Neutrophil (primary cell): ENCODE results near the gene FAM89B.
A peak's percentile ranks its signal among the peaks of the same experiment; 100 is the strongest.

ENCODE experiments used
- H3K27ac ChIP-seq: fragments of 200-600 bp; sonication (generic); 2 replicates; pipeline ENCODE4 v1.5.1; 2016; ENCODE audit warnings: mild to moderate bottlenecking, moderate library complexity
- H3K27me3 ChIP-seq: fragments of 200-600 bp; sonication (generic); 2 replicates; pipeline ENCODE4 v1.6.0; 2016; ENCODE audit warnings: mild to moderate bottlenecking
- H3K36me3 ChIP-seq: fragments of 200-600 bp; sonication (generic); 2 replicates; pipeline ENCODE4 v1.5.1; 2017
- H3K4me1 ChIP-seq, 2 experiments: fragments of 200-600 bp in 1 of 2; sonication (generic) in 1 of 2; 1 replicate in 1 of 2; 2 replicates in 1 of 2; pipeline versions ENCODE4 v1.5.1 to v1.6.1; 2013 to 2016; ENCODE audit warnings: low read depth in 1 of 2, low read length in 1 of 2, mild to moderate bottlenecking in 1 of 2, moderate library complexity in 1 of 2; ENCODE audit not compliant: control insufficient read depth in 1 of 2, insufficient read depth in 1 of 2
- H3K4me3 ChIP-seq, 2 experiments: fragments of 200-600 bp in 1 of 2; sonication (generic) in 1 of 2; 1 replicate in 1 of 2; 2 replicates in 1 of 2; pipeline ENCODE4 v1.5.1; 2013 to 2016; ENCODE audit warnings: low read depth in 1 of 2, low read length in 1 of 2, mild to moderate bottlenecking in 1 of 2, moderate library complexity in 1 of 2
- H3K9me3 ChIP-seq: fragments of 200-600 bp; sonication (generic); 2 replicates; pipeline ENCODE4 v1.5.1; 2016
- CTCF ChIP-seq: fragments of 200-600 bp; sonication (generic); IDR thresholded peaks from 2 replicates; pipeline ENCODE4 v1.5.1; 2016; ENCODE audit warnings: antibody characterized with exemption

FAM89B gene

GRCh38 chr11:65541093-65541982, 31.0 kb upstream of the FAM89B start:
- Histone ChIP-seq H3K27ac (peak overlapping the region; percentile 72), H3K4me3 (peak overlapping the region; percentile 68 to 90), H3K9me3 (no peaks in the 10 kb centered on the region), H3K4me1 (peaks cover 28 to 31% of the 10 kb centered on the region in 2 experiments), H3K36me3 (peaks cover 25% of the 10 kb centered on the region), H3K27me3 (peaks cover 28% of the 10 kb centered on the region)
- no peak for TF ChIP-seq CTCF

GRCh38 chr11:65542738-65543390, 29.5 kb upstream of the FAM89B start:
- TF ChIP-seq CTCF: no peak
- H3K27ac ChIP-seq: no peak overlapping the region
- no peaks in the 10 kb centered on the region for H3K9me3 ChIP-seq
- no peak overlapping the region for H3K4me3 ChIP-seq
- H3K36me3 ChIP-seq: peaks cover 10% of the 10 kb centered on the region
- peaks cover 36% of the 10 kb centered on the region for H3K27me3 ChIP-seq
- H3K4me1 ChIP-seq: peaks cover 32 to 39% of the 10 kb centered on the region in 2 experiments

- Histone ChIP-seq H3K4me1 (peaks cover 22 to 25% of the 10 kb centered on the region in 2 experiments), H3K9me3 (no peaks in the 10 kb centered on the region), H3K27ac (no peak overlapping the region), H3K4me3 (peak overlapping the region; percentile 67 to 71), H3K27me3 (peaks cover 49% of the 10 kb centered on the region), H3K36me3 (no peaks in the 10 kb centered on the region)
- no peak for TF ChIP-seq CTCF
Measured at GRCh38 chr11:65545853-65546216, 26.5 kb upstream of the FAM89B start.

- Histone ChIP-seq H3K9me3 (no peaks in the 10 kb centered on the region), H3K27ac (peak overlapping the region; percentile 46), H3K27me3 (peaks cover 47% of the 10 kb centered on the region), H3K36me3 (no peaks in the 10 kb centered on the region), H3K4me1 (peaks cover 17 to 19% of the 10 kb centered on the region in 2 experiments), H3K4me3 (peak overlapping the region; percentile 67 to 71)
- TF ChIP-seq CTCF: peak; percentile 30
Measured at GRCh38 chr11:65546217-65546958, 25.9 kb upstream of the FAM89B start.

GRCh38 chr11:65547446-65548125, 24.8 kb upstream of the FAM89B start:
- H3K9me3 ChIP-seq: no peaks in the 10 kb centered on the region
- no peak overlapping the region for H3K4me3 ChIP-seq
- H3K4me1 ChIP-seq: peaks cover 21 to 23% of the 10 kb centered on the region in 2 experiments
- H3K27me3 ChIP-seq: peaks cover 44% of the 10 kb centered on the region
- TF ChIP-seq CTCF: no peak
- H3K36me3 ChIP-seq: no peaks in the 10 kb centered on the region
- H3K27ac ChIP-seq: no peak overlapping the region
